ENCODE measurements around the gene MPRIP.

Gene MPRIP

GRCh38 chr17:17161121-17161520 is 118.9 kb downstream of the MPRIP start:
- DNase-seq: no peak

- no peak for DNase-seq
Observed at GRCh38 chr17:17161759-17162158, 119.5 kb downstream of the MPRIP start.

GRCh38 chr17:17164156-17164555 is 121.9 kb downstream of the MPRIP start:
- no peak for DNase-seq

GRCh38 chr17:17164676-17165075 is 122.4 kb downstream of the MPRIP start:
- no peak for DNase-seq

- DNase-seq: no peak
Observed at GRCh38 chr17:17165666-17166308, 123.5 kb downstream of the MPRIP start.

- no peak for DNase-seq
Observed at GRCh38 chr17:17166446-17166845, 124.2 kb downstream of the MPRIP start.

- no peak for DNase-seq
Observed at GRCh38 chr17:17167356-17167755, 125.1 kb downstream of the MPRIP start.

GRCh38 chr17:17167986-17168385 is 125.7 kb downstream of the MPRIP start:
- DNase-seq: no peak

GRCh38 chr17:17168401-17168800 is 126.1 kb downstream of the MPRIP start:
- no peak for DNase-seq

- no peak for DNase-seq
Observed at GRCh38 chr17:17169396-17169795, 127.1 kb downstream of the MPRIP start.

- DNase-seq: no peak
Observed at GRCh38 chr17:17170346-17170985, 128.2 kb downstream of the MPRIP start.

GRCh38 chr17:17171186-17171585 is 128.9 kb downstream of the MPRIP start:
- no peak for DNase-seq

- DNase-seq: no peak
Observed at GRCh38 chr17:17172001-17172939, 130.0 kb downstream of the MPRIP start.

- no peak for DNase-seq
Observed at GRCh38 chr17:17172990-17173389, 130.7 kb downstream of the MPRIP start.

GRCh38 chr17:17173921-17174320 is 131.7 kb downstream of the MPRIP start:
- no peak for DNase-seq

GRCh38 chr17:17175340-17175739 is 133.1 kb downstream of the MPRIP start:
- no peak for DNase-seq

- no peak for DNase-seq
Observed at GRCh38 chr17:17175917-17176316, 133.7 kb downstream of the MPRIP start.

GRCh38 chr17:17176341-17176740 is 134.1 kb downstream of the MPRIP start:
- no peak for DNase-seq

- DNase-seq: no peak
Observed at GRCh38 chr17:17177176-17177575, 134.9 kb downstream of the MPRIP start.

GRCh38 chr17:17179371-17179827 is 137.1 kb downstream of the MPRIP start:
- no peak for DNase-seq

GRCh38 chr17:17180141-17180603 is 137.9 kb downstream of the MPRIP start:
- DNase-seq: peak in 1 of 51 donors; percentile 77

All from hypothalamus (tissue), 51 donors.